HG03159 (cell line): ENCODE measurements around the gene KIAA0513.
"Not testable (repeated sequence)": the region's sequence is repeated elsewhere in the genome, so short reads cannot be mapped to it uniquely, and the experiment has no call there.

ENCODE experiments used
- ATAC-seq: cut with Tn5 transposase; IDR thresholded peaks from one replicate; pipeline ENCODE4 v1.9.1; 2021; ENCODE audit warnings: mild to moderate bottlenecking, moderate library complexity; ENCODE audit not compliant: unreplicated experiment

KIAA0513 gene

GRCh38 chr16:85105475-85105874 lies 77.9 kb downstream of the KIAA0513 start:
- no peak for ATAC-seq

GRCh38 chr16:85107083-85107482 lies 79.5 kb downstream of the KIAA0513 start:
- no peak for ATAC-seq

GRCh38 chr16:85107532-85107931 lies 79.9 kb downstream of the KIAA0513 start:
- ATAC-seq: no peak

GRCh38 chr16:85110105-85110504 lies 82.5 kb downstream of the KIAA0513 start:
- no peak for ATAC-seq

- ATAC-seq: no peak
These were observed 83.6 kb downstream of the KIAA0513 start for GRCh38 chr16:85111184-85111583.

GRCh38 chr16:85112364-85112763 lies 84.8 kb downstream of the KIAA0513 start, which contains the start of gene CIBAR2:
TSS of gene CIBAR2 (minus strand) at chr16:85112472. CDS start at chr16:85112352, 120 bp downstream.
- no peak for ATAC-seq

GRCh38 chr16:85113168-85113733 lies 85.7 kb downstream of the KIAA0513 start:
- ATAC-seq: no peak

- no peak for ATAC-seq
These were observed 86.3 kb downstream of the KIAA0513 start for GRCh38 chr16:85113913-85114312.

- ATAC-seq: no peak
These were observed 87.4 kb downstream of the KIAA0513 start for GRCh38 chr16:85114909-85115567.

GRCh38 chr16:85117418-85117817 lies 89.8 kb downstream of the KIAA0513 start:
- no peak for ATAC-seq

GRCh38 chr16:85120006-85120340 lies 92.4 kb downstream of the KIAA0513 start:
- ATAC-seq: no peak

- not testable (repeated sequence) for ATAC-seq
These were observed 95.8 kb downstream of the KIAA0513 start for GRCh38 chr16:85123441-85123840.

- ATAC-seq: no peak
These were observed 96.5 kb downstream of the KIAA0513 start for GRCh38 chr16:85123891-85124635.

- no peak for ATAC-seq
These were observed 97.2 kb downstream of the KIAA0513 start for GRCh38 chr16:85124636-85125346.

- ATAC-seq: no peak
These were observed 98.2 kb downstream of the KIAA0513 start for GRCh38 chr16:85125570-85126393.

- no peak for ATAC-seq
These were observed 98.8 kb downstream of the KIAA0513 start for GRCh38 chr16:85126394-85126704.

- no peak for ATAC-seq
These were observed 99.2 kb downstream of the KIAA0513 start for GRCh38 chr16:85126705-85127378.

GRCh38 chr16:85127379-85127723 lies 99.8 kb downstream of the KIAA0513 start:
- no peak for ATAC-seq

- ATAC-seq: no peak
These were observed 100.7 kb downstream of the KIAA0513 start for GRCh38 chr16:85128079-85128837.
